Gastrocnemius medialis (tissue), 4 donors: ENCODE results near the gene PABPN1L. TPM values are rescaled to one million over a fixed set of nuclear protein-coding genes. Genes with fewer than 3 reads are reported as not detected.

Experiments used
- ATAC-seq, 2 donors: fragments of 150-250 bp; one replicate each; pipeline ENCODE4 v1.9.1; 2016
- DNase-seq, 2 donors: peaks; one replicate each; pipeline ENCODE4 v3.0.0-alpha.2; 2019
- H3K27ac ChIP-seq, 4 donors: fragments of 200-600 bp; sonication (generic); 1 replicate in 1 of 4; 2 replicates in 3 of 4; pipeline ENCODE4 v1.5.1; 2016 to 2018; ENCODE audit warnings: mild to moderate bottlenecking in 2 of 4, moderate library complexity in 1 of 4
- H3K27me3 ChIP-seq, 3 donors: fragments of 200-600 bp; sonication (generic) in 2 of 3; 1 replicate in 1 of 3; 2 replicates in 2 of 3; pipeline versions ENCODE4 v1.5.1 to v1.6.0; 2016 to 2019; ENCODE audit warnings: mild to moderate bottlenecking in 1 of 3, moderate library complexity in 1 of 3
- H3K36me3 ChIP-seq, 2 donors: fragments of 200-600 bp; sonication (generic) in 1 of 2; one replicate each; pipeline ENCODE4 v1.5.1; 2017 to 2018
- H3K4me1 ChIP-seq, 2 donors: fragments of 200-600 bp; sonication (generic) in 1 of 2; one replicate each; pipeline ENCODE4 v1.5.1; 2016 to 2017; ENCODE audit warnings: mild to moderate bottlenecking in 2 of 2
- H3K4me3 ChIP-seq, 4 donors: fragments of 200-600 bp; sonication (generic) in 3 of 4; 1 replicate in 1 of 4; 2 replicates in 3 of 4; pipeline ENCODE4 v1.5.1; 2016 to 2019; ENCODE audit warnings: mild to moderate bottlenecking in 2 of 4
- H3K9me3 ChIP-seq, 3 donors: fragments of 200-600 bp; sonication (generic) in 2 of 3; 1 replicate in 1 of 3; 2 replicates in 2 of 3; pipeline ENCODE4 v1.5.1; 2016 to 2019
- POLR2A ChIP-seq, 2 donors: fragments of 450-650 bp; IDR thresholded peaks; one replicate each; pipeline ENCODE4 v1.6.1; 2017; ENCODE audit warnings: antibody characterized with exemption in 2 of 2, mild to moderate bottlenecking in 2 of 2, moderate library complexity in 2 of 2
- in situ Hi-C, 4 donors: fragments of 200-750 bp; cut with MboI; loops; one replicate each; pipeline versions ENCODE4 v1.15.0 to v1.8.0; 2017; ENCODE audit warnings: low sequenced_read_pairs in 4 of 4
- intact Hi-C: fragments of 100-400 bp; cut with DNase I; formaldehyde crosslinking; loops from one replicate; pipeline ENCODE4 v1.15.1; 2023; ENCODE audit warnings: low total_unique reads
- total RNA-seq, 4 donors: library from RNA; depleted of rRNA; stranded (reverse); fragments of >200 nt; gene quantifications; one replicate each; pipeline versions ENCODE4 v1.1.0 to v1.2.3, GENCODE V29; 2016
- TF ChIP-seq, protein P1 (sequence below), 5 experiments: fragments of 450-650 bp in 3 of 5; fragments of 200-600 bp in 2 of 5; sonication (generic) in 2 of 5; IDR thresholded peaks in 4 of 5; conservative IDR thresholded peaks in 1 of 5; 1 replicate in 4 of 5; 2 replicates in 1 of 5; pipeline ENCODE4 v1.5.1; 2016 to 2019; ENCODE audit warnings: antibody characterized with exemption in 5 of 5, mild to moderate bottlenecking in 3 of 5, moderate library complexity in 3 of 5

Gene PABPN1L
- total RNA-seq, 4 donors from 2014 or later, result not detected

DNA sequence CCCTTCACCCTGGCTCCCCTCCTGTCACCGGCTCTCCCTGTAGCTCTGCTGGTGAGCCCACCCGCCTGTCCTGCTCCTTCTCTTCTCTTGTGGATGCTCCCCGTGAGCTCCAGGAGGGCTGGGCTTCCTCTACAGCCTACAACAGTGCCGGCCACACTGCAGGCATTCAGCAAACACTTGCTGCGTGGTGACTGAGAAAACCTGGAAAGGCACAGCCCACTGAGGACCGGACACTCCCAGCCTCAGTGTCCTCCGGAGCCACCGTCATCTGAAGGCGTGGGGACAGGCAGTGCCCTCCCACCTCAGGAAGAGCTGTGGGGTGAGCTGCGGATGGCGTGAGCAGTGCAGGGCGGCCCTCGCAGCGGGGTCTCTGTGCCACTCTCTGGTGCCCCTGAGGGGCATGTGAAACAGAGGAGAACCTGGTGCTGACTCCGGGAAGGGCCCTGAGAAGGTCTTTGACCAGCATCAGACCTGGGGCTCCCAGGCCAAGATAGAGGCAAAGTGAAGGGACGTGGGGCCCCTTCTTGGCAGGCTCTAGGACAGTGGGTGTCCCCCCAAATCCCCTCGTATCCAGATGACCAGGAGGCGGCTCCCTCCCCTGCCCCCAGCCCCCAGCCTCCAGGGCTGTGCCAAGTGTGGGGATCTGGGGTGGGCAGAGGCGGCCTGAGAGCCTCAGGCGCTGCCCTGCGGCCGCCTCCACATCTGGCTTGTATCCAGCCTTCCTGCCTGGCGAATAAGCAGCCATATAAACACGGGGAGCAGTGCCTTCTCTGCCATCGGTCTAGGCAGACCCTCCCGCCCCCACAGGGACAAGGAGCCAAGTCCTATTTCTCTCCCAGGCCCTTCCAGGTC, 44.0 kb upstream of the PABPN1L start:
- H3K27ac ChIP-seq, result peak overlapping the region in 3 of 4 donors; percentile 42 to 52 (median 50)
- H3K27me3 ChIP-seq, result no peaks in the 10 kb centered on the region
- DNase-seq (no peak), ATAC-seq (no peak)
- no peak for TF ChIP-seq POLR2A (IDR thresholded peaks at IDR 0.05)
- TF ChIP-seq, protein P1, sequence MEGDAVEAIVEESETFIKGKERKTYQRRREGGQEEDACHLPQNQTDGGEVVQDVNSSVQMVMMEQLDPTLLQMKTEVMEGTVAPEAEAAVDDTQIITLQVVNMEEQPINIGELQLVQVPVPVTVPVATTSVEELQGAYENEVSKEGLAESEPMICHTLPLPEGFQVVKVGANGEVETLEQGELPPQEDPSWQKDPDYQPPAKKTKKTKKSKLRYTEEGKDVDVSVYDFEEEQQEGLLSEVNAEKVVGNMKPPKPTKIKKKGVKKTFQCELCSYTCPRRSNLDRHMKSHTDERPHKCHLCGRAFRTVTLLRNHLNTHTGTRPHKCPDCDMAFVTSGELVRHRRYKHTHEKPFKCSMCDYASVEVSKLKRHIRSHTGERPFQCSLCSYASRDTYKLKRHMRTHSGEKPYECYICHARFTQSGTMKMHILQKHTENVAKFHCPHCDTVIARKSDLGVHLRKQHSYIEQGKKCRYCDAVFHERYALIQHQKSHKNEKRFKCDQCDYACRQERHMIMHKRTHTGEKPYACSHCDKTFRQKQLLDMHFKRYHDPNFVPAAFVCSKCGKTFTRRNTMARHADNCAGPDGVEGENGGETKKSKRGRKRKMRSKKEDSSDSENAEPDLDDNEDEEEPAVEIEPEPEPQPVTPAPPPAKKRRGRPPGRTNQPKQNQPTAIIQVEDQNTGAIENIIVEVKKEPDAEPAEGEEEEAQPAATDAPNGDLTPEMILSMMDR (IDR thresholded peaks at IDR 0.05 in 4 of 5, conservative IDR thresholded peaks at IDR 0.05 in 1 of 5), result no peak
- no peak overlapping the region for H3K4me3 ChIP-seq
- H3K4me1 ChIP-seq, result peaks cover 10 to 14% of the 10 kb centered on the region in 2 donors
- in situ Hi-C loops, result no loop called here
- no peaks in the 10 kb centered on the region for H3K36me3 ChIP-seq
- intact Hi-C loops, result no loop called here
- no peaks in the 10 kb centered on the region for H3K9me3 ChIP-seq

DNA sequence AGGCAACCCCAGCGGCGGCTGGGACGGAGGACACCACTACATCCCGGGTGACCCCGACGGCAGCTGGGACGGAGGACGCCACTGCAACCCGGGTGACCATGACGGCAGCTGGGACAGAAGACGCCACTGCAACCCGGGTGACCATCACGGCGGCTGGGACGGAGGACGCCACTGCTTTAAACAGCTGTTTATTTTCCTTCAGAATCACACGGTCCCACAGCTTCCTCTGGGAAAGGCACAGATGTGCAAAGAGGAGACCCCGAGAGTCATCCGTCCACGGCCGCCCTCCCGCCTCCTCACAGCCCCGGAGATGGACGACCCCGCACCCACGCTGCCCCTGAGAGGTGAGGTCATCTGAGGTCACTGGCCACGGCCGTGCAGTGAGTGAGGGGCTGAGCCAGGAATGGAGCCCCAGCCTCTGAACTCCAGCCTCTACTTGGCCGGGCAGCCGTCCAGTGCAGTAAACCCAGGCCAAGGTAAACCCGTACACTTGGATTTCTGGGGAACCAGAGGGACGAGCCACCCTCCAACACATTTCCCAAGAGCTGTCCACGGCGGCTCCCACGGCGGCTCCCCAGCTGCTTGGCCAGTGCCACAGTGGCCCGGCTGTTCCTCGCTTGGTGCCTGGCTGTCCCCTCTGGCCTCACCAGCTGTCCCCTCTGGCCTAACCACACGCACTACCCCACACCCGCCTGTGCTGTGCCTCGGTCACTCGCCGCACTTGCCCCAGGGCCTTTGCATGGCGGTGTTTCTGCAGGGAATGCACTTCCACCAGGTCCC, 43.2 kb upstream of the PABPN1L start:
- peaks cover 9 to 10% of the 10 kb centered on the region in 2 donors for H3K4me1 ChIP-seq
- no peak for DNase-seq
- H3K36me3 ChIP-seq, result no peaks in the 10 kb centered on the region
- H3K4me3 ChIP-seq, result no peak overlapping the region
- peak overlapping the region in 3 of 4 donors; percentile 50 to 52 (median 51) for H3K27ac ChIP-seq
- intact Hi-C loops (loop anchor here (10.0 kb wide), 1 partner anchor 55 kb away; the partner anchor contains the start of genes GALNS and TRAPPC2L), in situ Hi-C loops (no loop called here)
- TF ChIP-seq, protein P1 (IDR thresholded peaks at IDR 0.05 in 4 of 5, conservative IDR thresholded peaks at IDR 0.05 in 1 of 5), result no peak
- no peak for TF ChIP-seq POLR2A (IDR thresholded peaks at IDR 0.05)
- H3K9me3 ChIP-seq, result no peaks in the 10 kb centered on the region
- H3K27me3 ChIP-seq, result no peaks in the 10 kb centered on the region
- peak; percentile 34 to 36 for ATAC-seq

GRCh38 chr16:88908307-88908706, 41.8 kb upstream of the PABPN1L start:
- ATAC-seq, result no peak
- Histone ChIP-seq H3K4me1 (peaks cover 6 to 22% of the 10 kb centered on the region in 2 donors), H3K4me3 (no peak overlapping the region), H3K27me3 (no peaks in the 10 kb centered on the region), H3K27ac (peak overlapping the region; percentile 0 to 64 (median 54)), H3K9me3 (no peaks in the 10 kb centered on the region), H3K36me3 (no peaks in the 10 kb centered on the region)
- intact Hi-C loops, result loop anchor here (10.0 kb wide), 1 partner anchor 54 kb away; the partner anchor contains the start of genes GALNS and TRAPPC2L
- in situ Hi-C loops, result no loop called here
- TF ChIP-seq, protein P1 (IDR thresholded peaks at IDR 0.05 in 4 of 5, conservative IDR thresholded peaks at IDR 0.05 in 1 of 5), result no peak
- TF ChIP-seq POLR2A (IDR thresholded peaks at IDR 0.05), result no peak
- no peak for DNase-seq

- peaks cover 11 to 27% of the 10 kb centered on the region in 2 donors for H3K4me1 ChIP-seq
Measured at GRCh38 chr16:88907768-88908167, 41.3 kb upstream of the PABPN1L start.

More at GRCh38 chr16:88907768-88908167, 41.3 kb upstream of the PABPN1L start:
- intact Hi-C loops, result loop anchor here (10.0 kb wide), 1 partner anchor 53 kb away; the partner anchor contains the start of genes GALNS and TRAPPC2L
- H3K36me3 ChIP-seq, result no peaks in the 10 kb centered on the region
- DNase-seq, result no peak
- no peaks in the 10 kb centered on the region for H3K27me3 ChIP-seq
- H3K27ac ChIP-seq, result peak overlapping the region in 3 of 4 donors; percentile 8 to 58 (median 38)
- no peak for ATAC-seq
- no peaks in the 10 kb centered on the region for H3K9me3 ChIP-seq
- TF ChIP-seq POLR2A (IDR thresholded peaks at IDR 0.05), result no peak
- TF ChIP-seq, protein P1 (IDR thresholded peaks at IDR 0.05 in 4 of 5, conservative IDR thresholded peaks at IDR 0.05 in 1 of 5), result no peak
- in situ Hi-C loops, result no loop called here
- H3K4me3 ChIP-seq, result no peak overlapping the region
